ENCODE results near the gene SIM2. TPM values are rescaled to one million over a fixed set of nuclear protein-coding genes. Genes with fewer than 3 reads are reported as not detected.

The SIM2 gene
- polyA plus RNA-seq, 1 donor from 2014 or later, result not detected

GRCh38 chr21:36759348-36760083, 60.6 kb downstream of the SIM2 start:
- H4K20me1 ChIP-seq (ENCODE audit: insufficient read depth), result no peaks in the 10 kb centered on the region
- no peak overlapping the region for H3K4me2 ChIP-seq (ENCODE audit: low read length)
- no peaks in the 10 kb centered on the region for H3F3A ChIP-seq (ENCODE audit: insufficient read depth, low read length, poor library complexity, severe bottlenecking)
- H3K9me3 ChIP-seq (ENCODE audit: low read length), result no peaks in the 10 kb centered on the region
- no peak overlapping the region for H2AFZ ChIP-seq (ENCODE audit: low read depth, low read length)
- no peak overlapping the region for H3K4me3 ChIP-seq (ENCODE audit: low read length)
- no peaks in the 10 kb centered on the region for H3K36me3 ChIP-seq (ENCODE audit: insufficient read depth, low read length)
- H3K27me3 ChIP-seq (ENCODE audit: insufficient read depth, low read depth, low read length), result no peaks in the 10 kb centered on the region
- TF ChIP-seq TAF1 (IDR thresholded peaks at IDR 0.05; ENCODE audit: low read depth) (no peak), CTCF (IDR thresholded peaks at IDR 0.05; ENCODE audit: poor library complexity, severe bottlenecking) (no peak), POLR2AphosphoS5 (IDR thresholded peaks at IDR 0.05) (no peak), EP300 (conservative IDR thresholded peaks at IDR 0.05; ENCODE audit: poor library complexity, severe bottlenecking) (no peak), EZH2 (IDR thresholded peaks at IDR 0.05; ENCODE audit: borderline replicate concordance, insufficient read depth, low read length, poor library complexity, severe bottlenecking) (no peak), SMC3 (conservative IDR thresholded peaks at IDR 0.05; ENCODE audit: poor library complexity) (no peak), RAD21 (conservative IDR thresholded peaks at IDR 0.05) (no peak), REST (IDR thresholded peaks at IDR 0.05; ENCODE audit: borderline replicate concordance) (no peak)
- no peak overlapping the region for H3K27ac ChIP-seq (ENCODE audit: low read length)
- H3K9ac ChIP-seq (ENCODE audit: low read length), result no peak overlapping the region
- no peaks in the 10 kb centered on the region for H3K79me2 ChIP-seq (replicated peaks; ENCODE audit: insufficient read depth, low read length)
- H3K9me2 ChIP-seq (ENCODE audit: insufficient read depth, low read length), result no peaks in the 10 kb centered on the region

- Histone ChIP-seq H3K4me2 (ENCODE audit: low read length) (no peak overlapping the region), H3K4me3 (ENCODE audit: low read length) (no peak overlapping the region), H3K79me2 (replicated peaks; ENCODE audit: insufficient read depth, low read length) (no peaks in the 10 kb centered on the region), H4K20me1 (ENCODE audit: insufficient read depth) (no peaks in the 10 kb centered on the region), H3K27me3 (ENCODE audit: insufficient read depth, low read depth, low read length) (no peaks in the 10 kb centered on the region), H3K27ac (ENCODE audit: low read length) (no peak overlapping the region), H3F3A (ENCODE audit: insufficient read depth, low read length, poor library complexity, severe bottlenecking) (no peaks in the 10 kb centered on the region), H3K9me3 (ENCODE audit: low read length) (no peaks in the 10 kb centered on the region), H2AFZ (ENCODE audit: low read depth, low read length) (no peak overlapping the region), H3K9me2 (ENCODE audit: insufficient read depth, low read length) (no peaks in the 10 kb centered on the region), H3K36me3 (ENCODE audit: insufficient read depth, low read length) (no peaks in the 10 kb centered on the region), H3K9ac (ENCODE audit: low read length) (no peak overlapping the region)
- TF ChIP-seq MXI1 (conservative IDR thresholded peaks at IDR 0.05; ENCODE audit: poor library complexity, severe bottlenecking), result no peak
- no peak for TF ChIP-seq REST (IDR thresholded peaks at IDR 0.05; ENCODE audit: borderline replicate concordance)
These were observed 62.8 kb downstream of the SIM2 start for GRCh38 chr21:36761685-36762084.
